ENCODE results near the gene EGF.
"Not testable (repeated sequence)": the region's sequence is repeated elsewhere in the genome, so short reads cannot be mapped to it uniquely, and the experiment has no call there.

The EGF gene

DNA sequence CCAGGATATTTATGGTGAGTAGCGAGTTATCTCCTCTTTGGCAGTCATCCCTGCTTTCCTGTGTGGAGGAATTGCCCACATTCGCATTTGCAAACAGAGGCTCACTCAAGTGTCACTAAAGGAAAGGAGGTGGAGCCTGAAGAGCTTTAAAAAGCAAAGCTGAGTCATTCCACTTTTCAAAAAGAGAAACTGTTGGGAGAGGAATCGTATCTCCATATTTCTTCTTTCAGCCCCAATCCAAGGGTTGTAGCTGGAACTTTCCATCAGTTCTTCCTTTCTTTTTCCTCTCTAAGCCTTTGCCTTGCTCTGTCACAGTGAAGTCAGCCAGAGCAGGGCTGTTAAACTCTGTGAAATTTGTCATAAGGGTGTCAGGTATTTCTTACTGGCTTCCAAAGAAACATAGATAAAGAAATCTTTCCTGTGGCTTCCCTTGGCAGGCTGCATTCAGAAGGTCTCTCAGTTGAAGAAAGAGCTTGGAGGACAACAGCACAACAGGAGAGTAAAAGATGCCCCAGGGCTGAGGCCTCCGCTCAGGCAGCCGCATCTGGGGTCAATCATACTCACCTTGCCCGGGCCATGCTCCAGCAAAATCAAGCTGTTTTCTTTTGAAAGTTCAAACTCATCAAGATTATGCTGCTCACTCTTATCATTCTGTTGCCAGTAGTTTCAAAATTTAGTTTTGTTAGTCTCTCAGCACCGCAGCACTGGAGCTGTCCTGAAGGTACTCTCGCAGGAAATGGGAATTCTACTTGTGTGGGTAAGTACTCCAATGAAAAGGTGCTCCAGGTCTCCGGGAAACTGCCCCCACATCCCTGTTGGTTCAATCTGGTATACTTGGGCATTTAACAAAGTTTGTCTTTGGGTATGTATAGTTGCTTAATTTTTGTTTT lies at the start of gene EGF:
TSS of gene EGF (plus strand) at position 178 of the 890 bp plus-strand sequence. CDS start at position 631, 453 bp downstream.
- DNase-seq, result no peak

DNA sequence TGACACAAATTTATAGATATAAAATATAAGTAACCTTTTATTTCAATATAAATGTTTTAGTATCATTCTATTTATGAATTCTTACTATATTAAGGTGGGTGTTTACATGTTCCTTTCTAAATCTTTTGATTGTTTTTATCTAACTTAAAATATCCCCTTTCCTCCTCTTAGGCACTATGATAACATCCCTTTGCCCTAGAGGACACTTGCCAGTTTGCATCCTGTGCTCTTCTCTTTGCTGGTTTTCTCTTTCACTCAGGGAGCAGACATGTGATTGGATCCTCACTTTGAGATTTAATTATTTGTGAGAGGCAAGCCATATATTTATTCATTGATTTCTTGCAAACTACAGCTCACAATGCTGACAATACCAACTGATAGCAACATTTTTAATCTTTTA lies 48.5 kb upstream of the EGF start:
- DNase-seq, result no peak

DNA sequence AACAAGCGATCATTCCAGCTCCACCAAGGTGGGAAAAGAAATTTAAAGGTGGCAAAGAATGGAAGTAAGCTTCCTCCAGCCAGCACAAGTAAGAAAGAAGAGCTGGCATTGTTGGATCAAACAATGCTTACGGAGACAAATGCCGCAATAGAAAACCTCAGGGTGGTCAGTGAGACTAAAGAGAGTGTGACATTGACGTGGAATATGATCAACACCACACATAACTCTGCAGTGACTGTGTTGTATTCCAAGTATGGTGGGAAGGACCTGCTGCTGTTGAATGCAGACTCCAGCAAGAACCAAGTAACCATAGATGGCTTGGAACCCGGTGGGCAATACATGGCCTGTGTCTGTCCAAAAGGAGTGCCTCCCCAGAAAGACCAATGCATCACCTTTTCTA lies 42.6 kb upstream of the EGF start:
- DNase-seq, result no peak

DNA sequence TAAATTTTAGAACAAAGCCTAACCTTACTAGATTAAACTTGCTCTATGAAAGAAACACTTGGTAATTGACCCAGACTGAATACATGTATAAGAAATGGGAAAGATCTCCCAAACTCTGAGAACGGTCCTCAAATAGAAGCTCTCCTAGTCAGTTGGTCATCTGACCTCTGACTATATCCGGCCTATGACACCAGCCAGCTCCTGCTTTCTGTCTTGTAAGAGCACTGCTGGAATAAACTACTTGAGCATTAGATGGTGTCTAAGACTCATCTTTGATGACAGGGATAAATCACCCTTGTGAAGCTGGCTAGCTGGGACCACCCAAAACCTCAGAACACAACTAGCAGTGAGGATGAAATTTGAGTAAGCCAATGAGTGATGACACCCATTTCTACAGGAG lies 40.6 kb upstream of the EGF start:
- DNase-seq, result no peak

DNA sequence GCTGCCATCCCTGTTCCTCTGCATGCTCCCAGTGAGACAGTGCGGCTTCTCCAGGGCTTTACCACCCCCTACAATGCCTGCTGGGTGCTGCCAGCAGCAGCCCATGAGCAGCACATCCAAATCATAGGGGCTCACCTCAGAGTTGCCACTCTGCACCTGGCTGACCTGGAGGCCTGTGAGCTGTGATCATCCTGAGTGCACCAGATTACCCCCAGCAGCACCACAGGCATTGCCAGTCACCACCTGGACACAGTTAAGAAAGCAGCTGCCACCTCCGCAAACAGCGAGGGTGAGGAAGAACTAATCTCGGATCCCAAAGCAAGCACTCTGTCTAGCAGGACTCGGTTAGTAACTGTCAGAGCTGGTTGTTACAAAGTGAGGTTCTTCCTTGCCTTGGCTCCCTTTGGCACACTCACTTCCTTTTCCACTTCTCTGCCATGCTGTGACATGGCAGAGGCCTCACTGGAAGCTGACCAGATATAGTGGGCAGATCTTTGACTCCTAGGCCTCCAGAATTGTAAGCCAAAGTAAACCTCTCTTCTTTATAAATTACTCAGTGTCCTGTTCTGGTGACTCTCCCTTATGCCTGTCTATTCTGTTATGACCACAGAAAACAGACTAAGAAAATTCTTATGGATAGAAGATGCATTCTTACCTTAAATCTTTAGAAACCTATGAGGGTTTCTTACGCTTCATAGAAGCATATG lies 39.6 kb upstream of the EGF start:
- DNase-seq, result no peak

DNA sequence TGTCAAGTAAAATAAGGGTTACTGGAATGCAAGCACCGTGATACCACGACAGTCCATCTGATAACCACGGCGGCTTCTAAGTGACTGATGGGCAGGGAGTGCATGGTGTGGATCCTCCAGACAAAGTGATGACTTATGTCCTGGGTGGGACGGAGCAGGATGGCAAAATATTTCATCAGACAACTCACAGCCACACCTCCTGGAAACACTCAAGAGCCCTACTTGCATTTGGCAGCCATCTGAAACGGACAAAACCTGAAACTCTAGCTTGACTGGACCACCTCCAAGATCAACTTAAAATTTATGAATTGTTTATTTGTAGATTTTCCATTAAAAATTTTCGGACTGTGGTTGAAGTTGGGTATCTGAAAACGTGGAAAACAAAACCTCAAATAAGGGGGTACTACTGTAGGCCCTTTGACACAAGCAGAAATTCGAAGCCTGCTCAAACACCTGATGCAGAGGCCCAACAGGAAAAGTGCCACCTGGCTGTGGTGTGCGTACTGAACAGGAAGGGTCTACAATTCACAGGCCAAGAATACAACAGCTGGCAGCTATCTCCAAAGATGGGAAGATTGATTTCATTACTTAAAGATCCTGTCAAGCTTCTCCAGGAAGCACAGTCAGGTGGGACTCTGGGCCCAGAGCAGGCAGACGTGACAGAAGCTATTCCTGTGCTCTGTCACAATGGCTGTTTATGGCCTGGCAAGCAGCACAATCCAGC lies 38.7 kb upstream of the EGF start:
- DNase-seq, result no peak

DNA sequence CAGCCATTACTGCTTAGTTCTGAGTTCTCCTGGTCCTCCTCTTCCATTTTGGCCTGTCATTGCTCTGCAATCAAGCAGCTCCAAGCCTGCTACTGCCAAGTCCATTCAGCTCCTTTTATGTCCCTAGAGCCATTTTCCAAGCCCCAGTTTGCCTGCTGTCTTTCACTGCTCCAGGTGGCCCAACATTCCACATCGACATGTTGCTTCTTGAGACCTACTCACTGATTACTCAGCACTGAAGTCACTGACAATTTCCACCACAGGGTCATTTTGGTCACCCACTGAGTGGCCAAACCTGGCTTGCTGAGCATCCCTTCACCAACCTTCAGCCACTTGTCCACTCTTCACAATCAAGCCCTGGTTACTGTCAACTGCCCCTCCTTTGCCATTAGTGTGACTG lies 37.6 kb upstream of the EGF start:
- no peak for DNase-seq

DNA sequence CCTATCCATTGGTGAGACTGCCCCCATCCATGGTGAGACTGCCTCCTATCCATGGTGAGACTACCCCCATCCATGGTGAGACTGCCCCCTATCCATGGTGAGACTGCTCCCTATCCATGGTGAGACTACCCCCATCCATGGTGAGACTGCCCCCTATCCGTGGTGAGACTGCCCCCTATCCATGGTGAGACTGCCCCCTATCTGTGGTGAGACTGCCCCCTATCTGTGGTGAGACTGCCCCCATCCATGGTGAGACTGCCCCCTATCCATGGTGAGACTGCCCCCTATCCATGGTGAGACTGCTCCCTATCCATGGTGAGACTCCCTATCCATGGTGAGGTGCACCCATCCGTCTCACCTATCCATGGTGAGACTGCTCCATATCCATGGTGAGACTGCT lies 37.1 kb upstream of the EGF start:
- not testable (repeated sequence) for DNase-seq

DNA sequence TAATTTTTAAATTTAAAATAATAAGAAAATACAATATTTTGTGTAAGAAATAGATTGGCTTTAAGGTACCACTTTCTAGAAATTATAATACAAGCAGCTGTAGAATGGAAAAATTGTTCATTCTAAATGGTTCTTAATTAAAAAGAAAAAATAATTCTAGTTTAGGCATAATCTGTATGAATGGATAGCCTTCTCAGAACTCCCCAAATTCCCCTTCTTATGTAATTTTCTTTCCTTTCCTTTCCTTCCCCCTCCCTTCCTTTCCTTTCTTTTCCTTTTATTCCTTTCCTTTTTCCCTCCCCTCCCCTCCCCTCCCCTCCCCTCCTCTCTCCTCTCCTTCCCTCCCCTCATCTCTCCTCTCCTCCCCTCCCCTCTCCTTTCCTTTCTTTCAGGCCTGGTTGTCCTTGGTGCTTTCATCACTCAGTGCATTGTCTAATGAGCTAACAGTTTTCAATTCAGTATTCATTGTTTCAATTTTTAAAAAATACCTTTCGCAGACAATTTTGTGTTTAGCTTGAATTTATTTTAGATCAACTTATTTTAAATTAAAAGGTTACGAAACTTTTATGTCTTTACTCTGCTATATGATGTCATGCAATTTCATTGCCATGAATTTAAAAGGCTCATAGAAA lies 35.9 kb upstream of the EGF start:
- DNase-seq, result no peak

DNA sequence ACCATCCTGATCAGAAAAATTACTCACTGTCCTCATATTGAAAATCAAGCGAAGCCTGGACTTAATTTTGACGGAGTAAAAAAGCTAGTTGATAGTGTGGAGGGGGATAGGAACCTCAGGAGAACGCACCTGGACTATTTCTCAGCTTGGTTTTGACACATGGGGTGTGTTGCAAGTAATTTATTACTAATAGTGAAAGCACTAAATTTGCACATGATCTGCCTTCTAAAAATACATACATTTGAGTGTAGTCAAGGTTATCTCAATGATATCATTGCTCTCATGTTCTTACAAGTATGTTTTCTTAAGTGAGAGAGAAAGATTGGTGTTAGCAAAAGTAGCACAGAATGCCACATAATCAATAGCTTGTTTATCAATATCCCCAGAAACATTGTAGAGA lies 35.3 kb upstream of the EGF start:
- DNase-seq, result no peak

DNA sequence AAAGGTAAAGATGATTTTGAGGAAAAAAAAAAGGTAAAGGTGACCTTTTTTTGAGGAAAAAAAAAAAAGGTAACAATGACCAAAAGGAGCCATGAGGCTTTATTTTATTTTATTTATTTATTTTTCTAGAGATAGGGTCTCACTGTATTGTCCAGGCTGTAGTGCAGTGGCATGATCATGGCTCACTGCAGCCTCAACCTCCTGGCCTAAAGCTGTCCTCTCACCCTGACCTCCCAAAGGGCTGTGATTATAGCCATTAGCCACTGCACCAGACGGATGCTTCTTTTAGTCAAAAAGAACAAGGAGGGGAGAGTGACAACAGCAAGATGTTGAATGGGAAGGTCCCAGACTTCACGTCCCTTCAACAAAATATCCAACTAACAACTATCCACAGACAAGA lies 34.3 kb upstream of the EGF start:
- DNase-seq, result no peak

DNA sequence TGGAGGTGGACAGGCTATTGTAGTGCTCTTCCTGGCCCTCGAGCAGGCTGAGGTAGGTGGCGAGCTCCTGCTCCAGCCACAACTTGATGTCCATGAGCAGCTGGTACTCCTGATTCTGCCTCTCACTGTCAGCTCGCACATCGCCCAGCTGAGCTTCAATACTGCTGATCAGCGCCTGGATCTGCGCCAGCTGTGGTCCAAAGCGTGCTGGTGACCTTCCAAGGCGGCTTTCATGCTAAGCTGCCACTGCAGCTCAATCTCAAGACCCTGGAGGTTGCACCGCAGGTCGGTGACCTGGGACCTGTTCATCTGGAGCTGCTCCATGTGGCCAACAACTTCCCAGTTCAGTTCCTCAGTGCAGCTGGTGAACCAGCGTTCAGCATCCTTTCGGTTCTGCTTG lies 33.6 kb upstream of the EGF start:
- no peak for DNase-seq

DNA sequence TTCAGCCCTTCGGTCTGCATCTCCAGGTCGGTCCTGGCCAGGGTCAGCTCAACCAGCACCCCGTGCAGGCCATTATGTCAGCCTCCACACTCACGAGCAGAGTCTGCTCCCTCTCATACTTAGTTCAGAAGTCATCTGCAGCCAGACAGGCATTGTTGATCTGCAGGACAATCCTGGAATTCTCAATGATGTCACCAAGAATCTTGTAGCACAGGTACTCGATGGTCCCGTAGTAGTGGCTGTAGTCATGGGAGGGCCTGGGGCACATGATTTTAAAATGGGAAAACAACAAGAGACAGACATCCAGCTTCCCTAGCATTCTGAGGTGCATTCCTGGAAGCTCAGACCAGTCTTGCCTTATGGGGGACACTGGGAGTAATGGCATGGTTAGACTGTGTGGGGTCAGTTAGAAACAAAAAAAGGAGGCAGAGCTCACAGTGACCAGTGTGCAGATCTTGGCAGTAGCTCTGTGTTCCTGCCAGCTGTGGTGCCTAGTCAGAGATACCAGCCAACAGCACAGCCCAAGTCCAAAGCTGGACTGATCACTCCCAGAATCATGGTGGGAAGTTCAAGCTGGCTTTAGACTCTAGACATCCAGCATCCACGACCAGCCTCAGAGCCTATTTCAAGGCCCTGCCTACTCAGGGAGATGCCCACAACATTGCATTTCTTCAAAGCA lies 32.9 kb upstream of the EGF start:
- DNase-seq, result no peak

DNA sequence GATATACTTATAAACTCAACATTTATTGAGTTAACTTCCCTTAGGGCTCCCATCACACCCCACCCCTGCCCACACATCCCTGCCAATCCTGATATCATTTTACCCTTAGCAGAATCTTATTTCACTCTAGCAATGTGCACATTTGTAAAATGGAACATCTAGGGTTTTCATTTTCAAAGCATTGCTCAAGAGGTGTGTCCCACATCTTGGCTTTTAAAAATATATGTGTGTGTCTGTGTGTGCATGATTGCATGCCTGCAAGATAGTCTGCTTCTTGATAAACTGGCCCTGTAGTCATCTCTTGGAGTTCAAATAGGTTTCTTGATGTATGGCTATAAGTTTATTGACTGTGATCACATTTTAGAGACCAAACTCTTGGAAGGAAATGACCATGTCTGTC lies 26.4 kb upstream of the EGF start:
- no peak for DNase-seq

DNA sequence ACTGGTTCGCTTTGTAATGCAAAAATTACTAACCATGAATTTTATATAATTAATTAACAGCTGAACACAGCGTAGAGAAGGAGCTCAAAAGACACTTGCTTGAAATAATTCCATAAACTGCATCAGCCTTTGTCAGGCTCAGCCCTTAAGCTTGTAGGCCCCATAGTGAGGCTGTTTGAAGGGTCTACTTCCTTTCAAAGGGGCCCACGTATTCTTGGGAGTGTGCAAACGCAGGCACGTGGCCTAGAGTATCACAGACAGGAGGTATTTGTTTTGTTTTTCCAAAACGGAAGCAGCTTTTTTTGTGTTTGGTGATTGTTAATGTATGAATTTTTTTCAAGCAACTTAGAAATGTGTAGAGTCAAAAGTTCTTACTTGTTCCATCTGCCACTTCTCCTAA lies 25.6 kb upstream of the EGF start:
- DNase-seq, result no peak

DNA sequence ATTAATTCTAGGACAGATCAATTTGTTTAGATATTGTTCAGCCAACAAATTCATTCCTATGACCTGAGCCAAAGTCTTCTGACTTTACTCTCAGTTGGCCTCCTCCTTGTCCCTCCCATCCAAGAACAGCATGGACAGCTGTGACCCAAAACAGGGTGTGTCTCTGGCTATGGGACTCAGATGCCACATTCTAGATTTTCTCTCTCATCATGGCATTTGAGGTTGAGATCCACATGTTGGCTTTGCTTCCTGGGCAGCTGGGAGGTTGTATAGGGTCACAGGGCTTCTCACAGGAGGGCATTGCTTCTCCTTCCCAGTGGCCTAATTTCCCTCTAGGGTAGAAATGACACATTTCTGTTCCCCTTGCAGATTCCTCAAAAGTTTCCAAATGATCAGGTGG lies 22.6 kb upstream of the EGF start:
- DNase-seq, result no peak

DNA sequence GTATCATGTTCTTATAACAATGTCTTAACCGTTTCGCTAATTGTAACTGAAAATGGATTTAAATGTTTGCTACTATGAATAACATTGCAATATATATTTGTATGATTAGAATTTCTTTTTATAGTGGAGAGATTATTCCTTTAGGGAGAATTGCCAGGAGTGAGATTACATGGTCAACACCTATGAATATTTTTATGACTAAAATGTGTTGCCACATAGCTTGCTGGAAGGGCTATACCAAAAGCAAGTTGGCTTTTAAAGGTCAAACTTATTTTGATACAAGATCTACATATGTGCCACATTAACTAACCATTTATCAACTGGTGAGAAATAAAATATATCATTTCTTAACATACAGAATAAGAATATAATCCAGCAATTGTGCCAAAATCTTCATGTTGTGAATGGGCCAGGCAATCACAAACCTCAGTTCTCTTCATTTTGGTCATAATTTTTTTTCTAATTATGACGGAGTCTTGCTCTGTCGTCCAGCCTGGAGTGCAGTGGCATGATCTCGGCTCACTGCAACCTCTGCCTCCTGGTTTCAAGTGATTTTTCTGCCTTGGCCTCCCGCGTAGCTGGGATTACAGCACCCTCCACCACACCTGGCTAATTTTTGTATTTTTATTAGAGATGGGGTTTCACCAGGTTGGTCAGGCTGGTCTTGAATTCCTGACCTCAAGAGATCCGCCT lies 10.0 kb upstream of the EGF start:
- no peak for DNase-seq

DNA sequence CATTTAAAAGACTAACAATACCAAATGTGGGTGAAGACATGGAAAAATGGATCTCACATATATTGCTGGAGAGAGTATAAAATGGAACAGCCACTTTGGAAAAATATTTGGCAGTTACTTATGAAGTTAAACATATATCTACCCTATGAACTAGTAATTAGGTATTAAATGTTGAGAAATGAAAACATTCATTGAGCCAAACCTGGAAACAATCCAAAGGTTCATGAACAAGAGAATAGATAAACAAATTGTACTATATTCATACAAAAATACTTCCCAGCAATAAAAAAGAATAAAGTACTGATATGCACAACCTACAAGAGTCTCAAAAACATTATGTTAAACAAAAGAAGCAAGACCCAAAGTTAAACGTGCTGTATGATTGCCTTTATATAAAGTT lies 4.0 kb upstream of the EGF start:
- no peak for DNase-seq

DNA sequence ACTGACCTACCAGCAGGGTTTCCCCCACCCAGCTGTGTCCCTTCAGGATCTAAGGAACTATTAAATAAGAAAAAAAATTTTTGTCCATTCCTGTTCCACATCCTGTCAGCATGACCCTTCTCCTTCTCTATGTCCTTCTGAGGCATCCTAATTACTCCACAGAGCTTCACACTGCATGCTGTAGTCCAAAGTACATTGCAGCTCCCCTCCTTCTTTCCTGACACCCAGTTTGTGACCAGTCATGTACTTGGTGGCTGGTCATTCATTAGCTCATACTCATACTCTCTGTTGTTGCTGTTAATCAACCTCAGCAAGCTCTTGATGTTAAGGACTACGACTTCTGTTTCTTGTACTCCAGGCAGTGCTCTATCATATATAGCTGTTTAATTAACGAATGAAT lies 2.4 kb upstream of the EGF start:
- DNase-seq, result no peak

DNA sequence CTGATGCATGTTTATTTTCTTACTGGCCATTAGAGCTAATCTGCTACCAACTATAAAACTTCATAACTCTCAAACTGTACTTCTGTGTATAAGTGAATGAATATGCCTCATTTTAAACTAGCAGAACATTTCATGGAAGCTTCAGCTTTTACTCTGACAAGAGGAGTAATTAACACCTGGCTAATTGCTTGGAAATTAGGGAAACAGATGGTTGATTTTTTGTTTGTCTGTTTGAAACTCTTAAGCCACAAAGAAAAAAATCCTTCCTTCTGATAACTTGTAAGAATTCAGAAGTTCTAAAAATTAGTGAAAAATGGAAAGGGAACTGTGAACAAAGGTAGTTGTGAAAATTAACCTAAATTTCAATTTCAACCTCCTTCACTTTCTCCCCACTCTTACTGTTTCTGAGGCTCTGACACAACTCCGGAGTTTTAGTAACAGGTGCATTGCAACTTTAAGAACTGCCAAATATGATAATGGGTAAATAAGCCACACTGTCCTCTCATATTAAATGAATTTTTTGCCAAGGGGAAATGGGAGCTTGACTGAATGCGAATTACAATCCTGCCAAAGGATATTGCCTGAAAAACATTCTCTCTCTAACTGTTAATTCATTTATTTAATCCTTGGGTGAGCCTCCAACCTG lies 1.0 kb downstream of the EGF start:
- DNase-seq, result no peak

DNA sequence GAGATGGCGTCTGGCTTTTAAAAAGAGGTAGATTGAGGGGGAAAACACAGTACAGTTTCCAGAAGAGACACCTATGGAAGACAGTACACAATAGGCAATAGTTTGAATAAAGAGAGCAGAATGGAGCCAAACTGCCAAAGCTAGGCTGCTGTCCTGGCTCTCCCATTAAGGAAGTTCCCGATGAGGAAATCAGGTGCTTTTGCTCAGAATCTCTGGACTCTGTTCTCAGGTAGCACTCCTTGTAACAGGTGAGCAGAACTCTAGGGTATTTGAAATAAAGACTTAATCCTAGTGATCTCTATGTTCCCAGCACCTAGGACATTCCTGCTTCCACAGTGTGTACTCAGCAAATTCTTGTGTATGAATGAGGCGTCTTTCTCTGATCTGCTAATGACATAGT lies 1.6 kb downstream of the EGF start:
- no peak for DNase-seq

All from NCI-H748 treated with DMSO at 0.1 percent for 48 hours (cell line).